Left colon (tissue), 2 donors: ENCODE measurements around the gene LRMDA. TPM values are rescaled to one million over a fixed set of nuclear protein-coding genes. Genes with fewer than 3 reads are reported as not detected.
"Not testable (repeated sequence)": the region's sequence is repeated elsewhere in the genome, so short reads cannot be mapped to it uniquely, and the experiment has no call there.

Experiments used
- ATAC-seq: fragments of 200-7000 bp; cut with Tn5 transposase; one replicate; pipeline ENCODE4 v1.9.1; 2020; ENCODE audit warnings: mild to moderate bottlenecking, moderate library complexity
- DNase-seq, 2 donors: peaks; one replicate each; pipeline ENCODE4 v3.0.0-alpha.2; 2020
- intact Hi-C, 2 donors: fragments of 100-400 bp; cut with DNase I in 1 of 2; cut with micrococcal nuclease in 1 of 2; formaldehyde crosslinking; loops; one replicate each; pipeline versions ENCODE4 v1.11.2 to v1.14.0; 2022; cut with DNase I, micrococcal nuclease
- total RNA-seq, 2 donors: library from RNA; stranded (reverse); fragmentation: NEBNext Ultra II Directional; extraction: Animal tissue kit (Norgen Biotek cat#: 25700); gene quantifications; one replicate each; pipeline ENCODE4 v1.2.1, GENCODE V29; 2021
- donor health status: DM: no; HTN: no; CAD: no.
- donor health status: DM: yes; HTN: yes; CAD: no.

LRMDA gene
- total RNA-seq, 2 donors from 2014 or later = 8.1 to 10.6 TPM

GRCh38 chr10:75753621-75754020 lies 322.2 kb downstream of the LRMDA start:
- intact Hi-C loops = no loop called here
- ATAC-seq (no peak), DNase-seq (no peak)

- intact Hi-C loops = no loop called here
- ATAC-seq = no peak
- no peak for DNase-seq
Measured at GRCh38 chr10:75754096-75754831, 322.8 kb downstream of the LRMDA start.

GRCh38 chr10:75755528-75755927 lies 324.1 kb downstream of the LRMDA start:
- intact Hi-C loops = no loop called here
- DNase-seq = no peak
- ATAC-seq = no peak

GRCh38 chr10:75761289-75761688 lies 329.9 kb downstream of the LRMDA start:
- no peak for ATAC-seq
- no peak for DNase-seq
- intact Hi-C loops = no loop called here

- intact Hi-C loops = no loop called here
- ATAC-seq (peak; percentile 96), DNase-seq (no peak)
Measured at GRCh38 chr10:75762431-75762802, 331.0 kb downstream of the LRMDA start.

- DNase-seq (no peak), ATAC-seq (no peak)
- intact Hi-C loops = no loop called here
Measured at GRCh38 chr10:75763652-75764051, 332.2 kb downstream of the LRMDA start.

GRCh38 chr10:75764974-75765788 lies 333.8 kb downstream of the LRMDA start:
- ATAC-seq = no peak
- DNase-seq = no peak
- intact Hi-C loops = no loop called here

GRCh38 chr10:75765789-75766096 lies 334.3 kb downstream of the LRMDA start:
- DNase-seq (no peak), ATAC-seq (no peak)
- intact Hi-C loops = no loop called here

GRCh38 chr10:75766106-75766505 lies 334.7 kb downstream of the LRMDA start:
- ATAC-seq (no peak), DNase-seq (no peak)
- intact Hi-C loops = no loop called here

- ATAC-seq, DNase-seq, intact Hi-C loops: not testable (repeated sequence)
Measured at GRCh38 chr10:75766752-75767151, 335.3 kb downstream of the LRMDA start.

GRCh38 chr10:75770626-75771081 lies 339.2 kb downstream of the LRMDA start:
- no peak for DNase-seq
- ATAC-seq = no peak
- intact Hi-C loops = no loop called here

- ATAC-seq = peak; percentile 52
- no peak for DNase-seq
- intact Hi-C loops = no loop called here
Measured at GRCh38 chr10:75771606-75772005, 340.2 kb downstream of the LRMDA start.

- DNase-seq = no peak
- no peak for ATAC-seq
- intact Hi-C loops = no loop called here
Measured at GRCh38 chr10:75772153-75772887, 340.9 kb downstream of the LRMDA start.

GRCh38 chr10:75773231-75773780 lies 341.9 kb downstream of the LRMDA start:
- no peak for ATAC-seq
- intact Hi-C loops = no loop called here

GRCh38 chr10:75773813-75774782 lies 342.7 kb downstream of the LRMDA start:
- ATAC-seq (no peak), DNase-seq (no peak)
- intact Hi-C loops = no loop called here

More at GRCh38 chr10:75773231-75773780, 341.9 kb downstream of the LRMDA start:
- DNase-seq = no peak

- intact Hi-C loops = no loop called here
- ATAC-seq (no peak), DNase-seq (no peak)
Measured at GRCh38 chr10:75774783-75775490, 343.5 kb downstream of the LRMDA start.

- no peak for DNase-seq
- peak; percentile 55 for ATAC-seq
- intact Hi-C loops = no loop called here
Measured at GRCh38 chr10:75776738-75777504, 345.5 kb downstream of the LRMDA start.
